Fibroblast of skin of back (primary cell): ENCODE data around the gene NOC2L.
"Not testable (repeated sequence)": the region's sequence is repeated elsewhere in the genome, so short reads cannot be mapped to it uniquely, and the experiment has no call there.

Experiments
- DNase-seq: peaks from one replicate; pipeline ENCODE4 v3.0.0-alpha.2; 2013

NOC2L gene

DNA sequence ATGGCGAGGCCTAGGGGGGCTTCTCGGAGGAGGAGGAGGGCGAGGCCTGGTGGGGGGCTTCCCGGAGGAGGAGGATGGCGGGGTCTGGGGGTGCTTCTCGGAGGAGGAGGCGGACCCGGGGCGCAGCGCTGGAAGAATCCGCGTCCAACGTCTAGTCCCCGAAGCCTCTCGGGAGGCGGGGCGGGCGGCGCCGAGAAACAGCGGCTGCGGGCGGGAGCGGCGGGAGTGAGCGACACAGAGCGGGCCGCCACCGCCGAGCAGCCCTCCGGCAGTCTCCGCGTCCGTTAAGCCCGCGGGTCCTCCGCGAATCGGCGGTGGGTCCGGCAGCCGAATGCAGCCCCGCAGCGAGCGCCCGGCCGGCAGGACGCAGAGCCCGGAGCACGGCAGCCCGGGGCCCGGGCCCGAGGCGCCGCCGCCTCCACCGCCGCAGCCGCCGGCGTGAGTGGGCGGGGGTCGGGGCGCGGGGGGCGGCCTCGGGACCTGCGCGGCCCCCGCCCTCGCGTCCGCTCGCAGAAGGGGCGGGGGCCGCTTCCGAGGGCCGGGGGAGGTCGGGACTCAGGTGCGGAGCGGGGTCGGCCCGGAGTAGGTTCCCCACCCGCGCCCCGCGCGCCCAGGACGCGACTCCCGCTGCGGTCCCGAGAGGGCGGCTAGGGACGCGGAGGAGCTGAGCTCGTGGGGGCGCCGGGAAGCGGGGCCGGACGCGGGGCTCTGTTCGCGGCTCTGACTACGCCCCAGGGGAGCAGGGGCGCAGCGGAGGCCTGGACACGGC lies 1.5 kb upstream of the NOC2L start, which contains the start of gene KLHL17:
Gene KLHL17, plus strand, starts transcription at position 222 of the 769 bp plus-strand sequence. Its CDS starts 110 bp downstream, at position 332.
- DNase-seq = peak; percentile 75

DNA sequence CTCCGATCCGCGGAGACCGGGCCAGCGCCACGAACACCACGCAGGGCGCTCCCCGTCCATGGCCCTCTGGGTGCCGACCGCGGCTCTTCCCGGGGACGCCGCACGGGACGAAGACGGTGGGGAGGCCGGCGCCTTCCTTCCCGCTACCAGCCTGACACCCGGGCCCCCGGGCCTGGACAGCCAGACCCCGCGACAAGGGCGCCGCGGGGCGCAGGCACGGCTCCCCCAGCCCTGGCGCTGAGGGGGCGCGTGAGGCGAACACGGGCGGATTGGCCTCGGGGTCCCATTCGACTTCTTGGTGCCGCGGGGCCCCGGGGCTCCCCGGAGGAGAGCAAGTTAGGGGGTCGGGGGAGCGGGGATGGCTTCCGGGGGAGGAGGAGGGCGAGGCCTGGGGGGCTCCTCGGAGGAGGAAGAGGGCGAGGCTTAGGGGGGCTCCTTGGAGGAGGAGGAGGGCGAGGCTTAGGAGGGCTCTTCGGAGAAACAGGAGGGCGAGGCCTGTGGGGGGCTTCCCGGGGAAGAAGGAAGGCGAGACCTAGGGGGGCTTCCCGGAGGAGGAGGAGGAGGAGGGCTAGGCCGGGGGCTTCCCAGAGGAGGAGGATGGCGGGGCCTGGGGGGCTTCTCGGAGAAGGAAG lies 791 bp upstream of the NOC2L start:
- no peak for DNase-seq

DNA sequence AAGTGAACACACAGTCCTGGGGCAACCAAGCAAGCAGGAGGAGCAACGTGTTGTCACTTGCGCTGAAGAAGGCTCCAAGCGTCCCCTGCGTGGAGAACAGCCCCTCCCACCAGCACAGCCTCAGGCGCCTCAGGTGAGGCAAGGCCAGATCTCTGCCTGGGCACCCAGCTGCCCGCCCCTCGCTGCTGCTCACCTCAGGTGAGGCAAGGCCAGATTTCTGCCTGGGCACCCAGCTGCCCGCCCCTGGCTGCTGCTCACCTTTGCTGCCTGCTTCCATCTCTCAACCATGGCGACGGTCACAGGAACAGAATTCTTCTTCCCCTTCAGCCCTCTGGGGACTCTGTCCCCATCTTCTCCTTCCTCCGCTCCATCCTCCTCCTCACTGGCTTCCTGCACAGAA lies 2.4 kb downstream of the NOC2L start:
- DNase-seq = no peak

DNA sequence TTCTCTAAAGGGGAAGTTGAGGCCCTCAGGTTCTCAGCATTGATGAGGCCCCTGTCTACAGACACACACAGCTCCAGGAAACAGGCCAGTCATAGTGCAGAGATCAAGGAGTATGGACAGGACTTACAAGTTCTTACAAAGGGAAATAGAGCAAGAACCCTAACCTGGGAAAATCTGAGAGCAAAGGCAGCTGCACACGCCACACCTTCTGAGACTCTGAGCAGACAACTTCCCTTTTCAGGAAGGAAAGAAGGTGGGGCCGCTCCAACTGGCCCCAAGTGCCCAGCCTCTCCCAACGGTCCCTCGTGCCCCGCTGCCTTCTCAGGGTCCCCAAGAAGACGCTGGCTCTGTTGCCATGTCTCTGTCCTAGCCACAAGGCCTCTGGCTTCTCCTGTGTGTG lies 3.6 kb downstream of the NOC2L start:
- DNase-seq = no peak

DNA sequence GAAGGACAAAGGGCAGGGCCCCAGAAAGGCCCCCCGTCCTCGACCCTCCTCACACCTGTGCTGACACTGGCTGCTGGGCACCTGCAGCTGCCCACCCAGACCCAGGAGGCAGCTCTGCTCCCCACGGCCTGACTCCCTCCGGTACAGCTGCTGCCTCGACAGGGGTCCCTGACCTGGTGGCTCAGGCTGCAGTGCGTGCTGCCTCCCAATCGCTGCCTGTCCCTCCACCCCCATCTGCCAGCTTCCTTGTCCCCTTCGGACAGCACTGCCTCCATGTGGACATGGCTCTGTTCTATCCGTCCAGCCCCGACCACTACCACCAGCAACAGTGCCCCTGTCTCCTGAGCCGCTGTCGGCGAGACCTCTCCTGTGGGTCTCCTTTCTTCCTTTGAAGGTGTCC lies 4.1 kb downstream of the NOC2L start:
- DNase-seq = no peak

DNA sequence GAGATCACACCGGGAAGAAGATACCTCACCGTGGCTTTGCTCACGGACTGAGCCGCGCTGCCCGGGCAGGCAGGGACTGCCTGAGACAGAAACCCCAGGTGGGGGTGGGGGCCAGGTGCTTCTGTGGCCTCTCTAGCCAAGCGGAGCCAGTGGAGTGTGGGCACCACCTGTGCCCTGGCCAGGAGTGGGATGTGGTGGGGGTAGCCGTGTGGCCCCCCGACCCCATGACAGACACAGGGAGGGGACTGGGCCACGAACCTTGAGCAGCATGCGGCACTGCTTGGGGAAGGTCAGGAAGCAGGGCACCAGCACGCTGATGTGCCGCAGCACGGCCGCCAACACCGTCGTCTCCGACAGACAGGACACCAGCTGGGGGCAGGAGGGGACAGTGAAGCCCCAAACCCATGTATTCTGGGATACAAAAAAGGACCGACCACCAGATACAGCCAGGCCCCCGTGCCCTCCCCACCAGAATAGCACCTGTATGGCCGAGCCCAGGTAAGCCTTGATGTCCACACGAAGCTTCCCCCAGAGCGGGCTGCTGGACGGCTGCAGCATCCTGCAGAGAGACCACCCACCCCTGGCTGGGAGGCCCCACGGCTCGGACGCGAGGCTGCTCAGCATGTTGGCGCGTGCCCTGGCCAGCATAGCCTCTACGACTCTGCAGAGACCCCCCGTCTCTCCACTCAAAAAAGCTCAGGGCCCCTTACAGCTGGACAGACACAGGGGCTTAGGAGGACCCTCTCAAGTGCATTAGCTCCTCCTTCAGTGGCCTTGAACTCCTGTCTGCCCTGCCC lies 5.3 kb downstream of the NOC2L start:
- no peak for DNase-seq

DNA sequence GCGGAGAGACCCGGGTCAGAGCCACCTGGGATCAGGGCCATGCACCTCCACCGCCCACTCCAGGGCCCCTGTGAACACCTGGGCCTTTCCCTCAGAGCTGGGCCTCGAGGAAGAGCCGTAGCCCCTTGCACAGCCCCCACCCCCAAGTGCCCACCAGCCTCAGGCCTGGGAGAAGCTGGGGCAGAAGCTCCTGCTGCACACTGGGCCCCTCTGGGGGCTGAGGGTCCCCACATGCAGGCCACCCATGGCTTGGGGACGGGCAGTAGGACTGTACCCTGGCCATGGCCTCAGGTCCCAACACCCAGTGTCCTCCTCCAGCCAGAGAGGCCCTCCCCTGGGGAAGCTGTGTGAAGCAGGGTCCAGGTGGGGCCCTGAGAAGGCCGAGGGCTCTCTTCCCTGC lies 6.5 kb downstream of the NOC2L start:
- no peak for DNase-seq

DNA sequence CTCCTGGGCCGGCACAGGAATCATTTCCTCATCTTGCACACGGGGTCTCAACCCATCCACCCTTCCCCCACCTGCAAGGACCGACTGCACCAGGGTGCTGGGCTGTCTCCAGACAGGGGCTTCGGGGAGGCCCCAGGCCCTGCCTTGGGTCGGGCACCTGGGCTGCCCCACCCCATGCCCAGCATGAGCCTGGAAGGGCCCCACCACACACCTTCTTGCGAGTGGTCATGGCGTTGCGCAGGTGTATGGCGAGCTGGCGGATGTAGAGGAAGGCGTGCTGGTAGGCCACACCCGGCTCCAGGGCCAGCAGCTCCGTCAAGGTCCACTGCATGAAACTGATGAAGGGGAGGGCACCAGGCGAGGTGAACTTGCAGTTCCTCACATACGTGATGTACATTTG lies 6.9 kb downstream of the NOC2L start:
- DNase-seq = no peak

DNA sequence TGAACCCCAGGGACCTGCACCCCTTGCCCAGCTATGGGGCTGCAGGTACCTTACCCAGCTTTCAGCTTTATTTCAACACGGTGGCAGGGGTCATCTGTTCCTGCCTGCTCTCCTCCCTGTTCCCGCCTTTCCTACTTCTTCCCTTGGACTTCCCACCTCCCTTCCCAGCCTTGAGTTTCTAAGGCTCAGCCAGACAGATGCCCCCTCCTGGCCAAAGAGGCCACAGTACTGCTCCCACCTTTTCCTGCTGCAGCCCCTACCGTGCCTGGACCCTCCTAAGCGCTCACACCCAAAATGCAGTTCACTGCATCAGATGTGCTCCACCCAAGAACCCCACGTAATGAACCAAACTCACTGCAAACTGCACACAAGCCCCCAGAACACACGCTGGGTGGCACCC lies 7.7 kb downstream of the NOC2L start:
- DNase-seq = no peak

DNA sequence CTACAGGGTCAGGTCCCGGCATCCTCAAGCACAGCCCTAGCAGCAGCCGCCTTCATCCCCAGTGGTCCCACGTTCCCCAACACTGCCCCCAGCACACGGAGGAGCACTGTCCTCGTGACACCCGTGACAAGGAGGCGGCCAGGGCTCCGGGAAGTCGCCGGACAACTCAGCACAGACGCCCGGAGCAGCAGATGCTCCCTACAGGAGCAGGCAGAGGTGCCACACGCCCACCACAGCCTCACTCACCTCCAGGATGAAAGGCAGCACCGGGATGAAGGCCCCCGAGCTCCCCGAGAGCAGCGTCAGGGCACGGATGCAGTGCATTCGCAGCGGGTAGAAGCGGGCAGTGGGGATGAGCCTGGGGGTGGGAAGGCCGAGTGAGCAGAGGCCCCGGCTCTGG lies 8.2 kb downstream of the NOC2L start:
- no peak for DNase-seq

DNA sequence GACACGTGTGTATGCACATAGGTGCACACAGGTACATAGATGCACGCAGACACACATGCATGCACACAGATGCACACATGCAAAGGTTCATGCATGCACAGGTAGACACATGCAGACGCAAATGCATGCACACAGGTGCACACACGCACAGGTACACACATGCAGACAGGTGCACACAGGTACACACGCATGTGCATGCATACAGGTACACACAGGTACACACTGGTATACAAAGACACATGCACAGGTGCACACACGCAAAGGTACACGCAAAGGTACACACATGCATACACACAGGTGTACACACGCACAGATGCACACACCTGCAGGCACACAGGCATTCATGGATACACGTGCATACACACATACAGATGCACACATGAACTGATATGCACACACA lies 8.8 kb downstream of the NOC2L start:
- no peak for DNase-seq

DNA sequence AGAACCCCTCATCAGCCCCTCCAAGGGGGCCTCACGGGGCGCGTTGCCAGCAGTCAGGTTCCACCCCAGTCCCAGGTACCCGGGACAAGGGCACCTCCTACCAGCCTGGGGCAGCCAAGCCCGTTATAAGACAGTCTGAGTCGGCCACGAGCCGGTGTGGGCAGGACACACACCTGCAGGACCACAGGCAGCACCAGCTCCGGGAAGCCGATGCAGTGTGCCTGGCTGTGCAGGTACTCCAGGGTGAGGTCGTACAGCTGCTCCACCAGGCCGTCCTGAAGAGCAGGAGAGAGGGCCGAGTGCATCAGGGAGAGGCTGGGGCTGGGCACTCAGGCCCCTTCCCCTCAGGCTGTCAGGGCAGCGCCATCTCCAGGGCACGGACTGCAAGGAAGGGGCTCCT lies 11.1 kb downstream of the NOC2L start:
- DNase-seq = no peak

DNA sequence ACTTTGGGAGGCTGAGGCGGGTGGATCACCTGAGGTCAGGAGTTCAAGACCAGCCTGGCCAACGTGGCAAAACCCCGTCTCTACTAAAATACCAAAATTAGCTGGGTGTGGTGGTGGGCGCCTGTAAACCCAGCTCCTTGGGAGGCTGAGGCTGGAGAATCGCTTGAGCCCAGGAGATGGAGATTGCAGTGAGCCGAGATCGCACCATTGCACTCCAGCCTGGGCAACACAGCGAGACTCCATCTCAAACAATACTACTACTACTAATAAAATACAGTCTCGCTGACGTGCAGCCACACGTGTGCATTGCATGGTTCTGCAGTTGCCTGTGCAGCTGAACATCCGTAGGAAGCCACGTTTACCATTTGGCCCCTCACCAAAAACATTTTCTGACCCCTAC lies 12.2 kb downstream of the NOC2L start:
- not testable (repeated sequence) for DNase-seq

DNA sequence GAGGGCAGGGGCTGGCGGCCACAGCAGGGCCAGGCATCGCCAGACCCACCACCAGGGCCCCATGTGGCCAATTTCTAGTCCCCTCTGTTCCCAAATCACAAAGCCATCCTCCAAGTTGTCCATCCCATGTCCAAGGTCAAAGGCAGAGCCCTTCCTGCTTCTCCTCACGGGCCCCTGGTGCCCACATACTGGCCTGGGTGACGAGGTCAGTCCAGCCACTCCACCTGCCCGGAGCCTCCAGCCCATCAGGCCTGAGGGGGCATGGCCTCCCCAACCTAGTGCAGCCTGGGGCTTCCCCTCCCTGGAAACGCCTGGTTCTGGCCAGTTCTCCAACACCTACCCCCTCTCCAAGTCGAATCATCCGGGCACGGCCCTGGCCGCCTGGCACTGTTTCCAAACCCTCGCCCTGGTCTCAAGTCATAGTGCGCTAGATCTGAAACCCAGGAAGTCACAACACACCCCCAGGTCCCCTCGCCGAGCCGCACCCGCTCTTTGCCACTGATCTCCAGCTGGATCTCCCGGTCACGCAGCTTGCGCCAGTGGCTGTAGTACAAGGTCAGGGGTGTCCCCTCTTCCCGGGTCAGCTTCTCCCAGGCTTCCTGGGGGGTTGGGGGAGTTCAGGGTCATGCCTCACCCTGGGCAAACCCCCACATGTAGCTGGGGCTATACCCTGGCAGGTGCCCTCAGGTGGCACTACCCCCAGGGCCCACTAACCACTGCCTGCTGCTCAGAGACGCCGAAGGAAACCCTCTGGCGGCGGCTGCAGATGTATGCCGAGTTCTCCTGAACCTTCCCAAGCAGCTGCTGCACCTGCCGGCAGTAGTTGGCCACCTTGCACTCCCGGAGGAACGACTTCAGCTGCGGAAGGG lies 13.1 kb downstream of the NOC2L start:
- DNase-seq = no peak

DNA sequence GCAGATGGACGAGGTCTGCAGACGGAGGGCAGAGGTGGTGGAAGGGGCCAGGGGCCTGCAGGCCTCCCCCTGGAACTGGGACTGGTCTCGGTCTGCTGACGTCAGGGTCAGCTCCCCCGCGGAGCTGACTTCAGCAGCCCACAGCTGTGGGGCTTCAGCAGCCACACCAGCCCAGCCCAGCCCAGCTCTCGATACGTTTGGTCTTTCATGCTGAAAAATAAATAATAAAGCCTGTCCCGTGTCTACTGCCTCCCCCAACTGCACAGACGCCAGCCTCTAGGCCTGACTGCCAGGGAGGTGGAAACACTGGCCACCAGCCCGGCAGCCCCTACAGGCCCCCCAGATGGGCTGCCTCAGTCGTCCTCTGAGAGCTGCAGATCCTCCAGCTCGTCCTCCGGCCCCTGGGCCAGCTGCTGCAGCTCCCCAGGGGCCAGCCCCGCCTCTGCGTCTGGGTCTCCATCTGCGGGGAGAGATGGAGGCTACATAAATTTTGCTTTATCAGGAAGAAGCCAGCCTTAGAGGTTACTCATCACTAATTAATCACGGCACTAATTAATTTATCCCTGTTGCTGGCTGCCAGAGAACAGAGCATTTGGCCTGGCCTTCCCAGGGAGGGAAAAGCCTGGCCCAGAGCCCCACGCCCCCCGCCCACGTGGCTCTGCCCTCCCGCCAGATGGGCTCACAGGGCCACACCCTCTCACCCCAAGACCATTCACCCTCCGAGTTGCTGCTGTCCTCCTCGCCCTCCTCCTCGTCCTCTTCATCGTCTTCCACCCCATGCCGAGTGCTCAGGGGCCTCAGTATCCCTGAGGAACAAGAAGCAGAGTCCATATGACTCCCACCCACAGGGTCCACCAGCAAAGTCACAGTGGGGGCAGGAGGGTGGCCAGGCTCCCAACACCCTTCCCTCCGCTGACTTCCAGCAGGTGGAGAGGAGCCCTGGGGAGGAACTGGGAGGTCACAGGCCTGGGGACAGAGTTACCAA lies 14.4 kb downstream of the NOC2L start:
- no peak for DNase-seq

DNA sequence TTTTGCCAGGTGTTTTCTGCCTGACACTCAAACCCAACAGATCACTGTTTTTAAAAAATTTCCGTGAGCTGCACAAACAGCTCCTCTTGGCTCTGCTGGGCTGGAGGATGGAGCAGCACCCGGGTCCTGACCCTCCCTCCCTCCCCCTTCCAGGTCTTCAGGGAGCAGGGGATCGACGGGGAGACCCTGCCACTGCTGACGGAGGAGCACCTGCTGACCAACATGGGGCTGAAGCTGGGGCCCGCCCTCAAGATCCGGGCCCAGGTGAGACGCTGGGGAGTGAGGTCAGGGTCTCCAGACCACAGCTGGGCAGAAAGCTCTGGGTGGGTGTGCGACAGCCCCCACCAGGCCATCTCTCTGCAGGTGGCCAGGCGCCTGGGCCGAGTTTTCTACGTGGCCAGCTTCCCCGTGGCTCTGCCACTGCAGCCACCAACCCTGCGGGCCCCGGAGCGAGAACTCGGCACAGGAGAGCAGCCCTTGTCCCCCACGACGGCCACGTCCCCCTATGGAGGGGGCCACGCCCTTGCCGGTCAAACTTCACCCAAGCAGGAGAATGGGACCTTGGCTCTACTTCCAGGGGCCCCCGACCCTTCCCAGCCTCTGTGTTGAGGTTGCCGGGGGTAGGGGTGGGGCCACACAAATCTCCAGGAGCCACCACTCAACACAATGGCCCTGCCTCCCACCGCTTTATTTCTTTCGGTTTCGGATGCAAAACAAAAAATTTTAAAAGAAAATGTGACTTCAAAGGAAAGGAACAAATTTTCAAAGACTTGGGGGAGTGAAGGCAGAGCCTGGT lies 15.3 kb downstream of the NOC2L start:
- no peak for DNase-seq

DNA sequence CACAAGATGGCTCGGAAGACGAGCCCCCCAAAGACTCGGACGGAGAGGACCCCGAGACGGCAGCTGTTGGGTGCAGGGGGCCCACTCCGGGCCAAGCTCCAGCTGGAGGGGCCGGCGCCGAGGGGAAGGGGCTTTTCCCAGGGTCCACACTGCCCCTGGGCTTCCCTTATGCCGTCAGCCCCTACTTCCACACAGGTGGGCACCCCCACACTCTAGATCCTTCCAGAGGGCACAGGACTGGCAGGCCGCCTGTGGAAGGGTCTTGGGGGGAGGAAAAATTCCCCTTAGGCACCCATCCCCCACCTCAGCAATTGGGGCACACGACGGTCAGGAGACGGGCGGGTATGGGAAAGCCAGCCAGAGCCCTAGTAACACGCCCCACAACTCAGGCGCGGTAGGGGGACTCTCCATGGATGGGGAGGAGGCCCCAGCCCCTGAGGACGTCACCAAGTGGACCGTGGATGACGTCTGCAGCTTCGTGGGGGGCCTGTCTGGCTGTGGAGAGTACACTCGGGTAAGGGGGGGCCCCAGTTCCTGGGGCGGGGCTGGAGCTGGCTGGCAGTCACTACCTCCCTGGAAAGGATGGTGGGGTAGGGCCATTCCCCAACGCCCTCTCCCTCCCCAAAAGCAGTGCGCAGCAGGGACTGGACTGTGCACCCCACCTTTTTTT lies 16.1 kb downstream of the NOC2L start:
- peak; percentile 34 for DNase-seq

DNA sequence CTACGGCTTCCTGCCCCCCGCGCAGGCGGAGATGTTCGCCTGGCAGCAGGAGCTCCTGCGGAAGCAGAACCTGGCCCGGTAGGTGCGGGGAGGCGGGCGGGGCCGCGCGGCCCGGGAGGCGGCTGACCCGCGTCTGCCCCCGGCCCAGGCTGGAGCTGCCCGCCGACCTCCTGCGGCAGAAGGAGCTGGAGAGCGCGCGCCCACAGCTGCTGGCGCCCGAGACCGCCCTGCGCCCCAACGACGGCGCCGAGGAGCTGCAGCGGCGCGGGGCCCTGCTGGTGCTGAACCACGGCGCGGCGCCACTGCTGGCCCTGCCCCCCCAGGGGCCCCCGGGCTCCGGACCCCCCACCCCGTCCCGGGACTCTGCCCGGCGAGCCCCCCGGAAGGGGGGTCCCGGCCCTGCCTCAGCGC lies 16.6 kb downstream of the NOC2L start:
- no peak for DNase-seq

DNA sequence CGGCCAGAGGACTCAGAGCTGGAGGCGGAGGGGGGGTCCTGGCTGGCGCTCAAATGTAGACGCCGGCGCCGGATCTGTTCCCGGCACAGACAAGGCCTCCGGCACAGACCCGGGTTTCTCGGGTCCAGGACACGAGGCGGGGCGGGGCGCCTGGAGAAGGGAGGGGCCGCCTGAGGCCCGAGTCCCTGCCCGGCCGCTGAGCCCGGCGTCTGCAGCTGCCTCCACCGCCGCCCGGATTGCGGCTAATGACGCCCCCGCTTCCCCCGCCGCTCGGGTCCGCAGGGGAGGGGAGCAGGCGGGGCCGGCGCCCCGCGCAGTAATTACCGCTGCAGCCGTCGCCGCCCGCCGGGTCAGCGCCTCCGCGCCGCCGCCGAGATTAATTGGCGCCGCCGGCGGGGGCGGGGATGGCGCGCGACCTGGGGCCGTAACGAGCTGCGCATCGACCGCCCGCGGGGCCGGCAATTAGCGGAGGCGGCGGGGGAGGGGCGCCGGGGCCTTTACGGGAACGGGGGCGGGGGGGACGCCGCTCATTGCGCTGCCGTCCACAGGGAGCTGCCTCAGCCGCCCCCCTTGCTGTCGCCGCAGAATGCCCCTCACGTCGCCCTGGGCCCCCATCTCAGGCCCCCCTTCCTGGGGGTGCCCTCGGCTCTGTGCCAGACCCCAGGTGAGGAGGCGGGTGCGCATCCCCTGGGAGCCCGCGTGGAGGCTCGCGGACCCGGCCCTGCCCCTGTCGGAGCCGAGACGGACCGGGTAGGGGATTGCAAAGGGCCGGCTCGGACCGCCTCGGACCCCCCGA lies 17.3 kb downstream of the NOC2L start:
- peak; percentile 57 for DNase-seq
